ENCODE results near the gene IVD.

IVD gene

DNA sequence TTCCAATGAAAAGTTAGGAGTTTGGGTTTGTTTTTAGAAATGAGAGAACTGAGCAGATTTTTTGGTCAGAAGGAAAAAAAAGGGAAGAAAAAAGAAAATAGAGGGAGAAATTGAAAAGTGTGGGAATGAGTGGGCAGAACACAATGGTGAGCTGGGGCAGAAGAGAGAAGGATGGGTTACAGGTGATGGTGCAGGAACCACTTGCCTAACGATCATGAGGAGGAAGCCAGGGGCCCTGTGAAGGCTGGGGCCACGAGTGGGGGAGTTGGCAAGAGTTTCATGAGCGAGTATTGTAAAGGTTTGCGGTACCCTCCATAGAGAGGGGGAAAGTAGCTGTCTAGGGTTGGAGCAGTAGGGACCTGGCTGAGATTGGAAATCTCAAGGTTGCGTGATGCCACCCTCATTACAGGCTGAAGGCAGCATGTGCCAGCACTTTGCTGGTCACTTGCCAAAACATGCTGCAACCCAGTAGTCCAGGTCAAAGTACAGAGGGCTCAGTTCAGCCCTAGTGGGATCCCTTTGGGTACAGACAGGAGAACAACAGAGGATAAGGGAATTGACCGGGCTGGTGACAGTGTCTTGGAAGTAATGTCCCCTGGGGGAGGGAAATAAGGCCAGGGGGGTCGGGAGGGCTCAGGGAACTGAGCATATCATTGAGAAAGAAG lies 6.6 kb downstream of the IVD start:
- WGBS (ENCODE audit: insufficient coverage), result 94% methylated on average over 7 of the region's 7 CpGs
- DNase-seq, result no peak
- Histone ChIP-seq H3K27me3 (replicated peaks in 2 of 5; ENCODE audit: control insufficient read depth in 4 of 5, insufficient read depth in 5 of 5, low read length in 4 of 5) (no peaks in the 10 kb centered on the region), H3K36me3 (ENCODE audit: control insufficient read depth in 4 of 4, insufficient read depth in 4 of 4, low read length in 3 of 4) (peaks cover 21 to 91% (median 66%) of the 10 kb centered on the region in 4 experiments), H3K4me3 (ENCODE audit: control insufficient read depth in 1 of 7, extremely low read depth in 1 of 7, insufficient read depth in 4 of 7, low read depth in 2 of 7, low read length in 6 of 7) (no peak overlapping the region), H3K27ac (ENCODE audit: insufficient read depth in 1 of 2, low read depth in 1 of 2, low read length in 2 of 2, poor library complexity in 1 of 2, severe bottlenecking in 2 of 2) (no peak overlapping the region), H3K9me3 (ENCODE audit: control extremely low read depth in 1 of 5, control insufficient read depth in 4 of 5, insufficient read depth in 2 of 5, low read depth in 1 of 5, low read length in 4 of 5) (no peaks in the 10 kb centered on the region), H3K4me1 (ENCODE audit: control extremely low read depth in 1 of 4, control insufficient read depth in 4 of 4, insufficient read depth in 4 of 4, low read length in 3 of 4) (peaks cover 1 to 6% (median 5%) of the 10 kb centered on the region in 4 experiments)
- ChIA-PET POLR2A (no interaction called here), CTCF (interaction anchor here (1.0 kb wide), 2 partner anchors 28 to 70 kb away, joined by 3 read pairs; partner anchors contain the start of gene BAHD1)

DNA sequence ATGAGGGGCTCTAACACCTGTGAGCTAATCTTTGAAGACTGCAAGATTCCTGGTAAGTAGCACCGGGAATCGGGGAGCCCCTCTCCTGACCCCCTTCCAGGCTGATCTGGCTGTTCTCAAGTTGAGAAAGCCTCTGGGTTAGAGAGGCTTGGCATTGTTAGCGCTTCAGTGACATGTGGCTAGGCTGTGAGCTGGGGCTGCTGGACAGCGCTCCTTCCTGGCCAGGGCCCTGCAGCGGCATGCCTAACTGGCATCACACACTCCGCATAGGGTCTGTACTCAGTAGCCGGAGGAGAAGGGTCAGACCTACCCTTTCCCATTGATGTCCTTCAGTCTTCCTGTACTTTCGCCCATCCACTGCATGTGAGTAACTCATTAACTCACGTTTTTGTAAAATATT lies 7.4 kb downstream of the IVD start:
- WGBS (ENCODE audit: insufficient coverage), result 96% methylated on average over 6 of the region's 9 CpGs
- H3K27ac ChIP-seq (ENCODE audit: insufficient read depth in 1 of 2, low read depth in 1 of 2, low read length in 2 of 2, poor library complexity in 1 of 2, severe bottlenecking in 2 of 2), result no peak overlapping the region
- no peaks in the 10 kb centered on the region for H3K9me3 ChIP-seq (ENCODE audit: control extremely low read depth in 1 of 5, control insufficient read depth in 4 of 5, insufficient read depth in 2 of 5, low read depth in 1 of 5, low read length in 4 of 5)
- peaks cover 21 to 93% (median 65%) of the 10 kb centered on the region in 4 experiments for H3K36me3 ChIP-seq (ENCODE audit: control insufficient read depth in 4 of 4, insufficient read depth in 4 of 4, low read length in 3 of 4)
- POLR2A ChIA-PET, result no interaction called here
- no peaks in the 10 kb centered on the region for H3K4me1 ChIP-seq (ENCODE audit: control extremely low read depth in 1 of 4, control insufficient read depth in 4 of 4, insufficient read depth in 4 of 4, low read length in 3 of 4)
- no peak overlapping the region for H3K4me3 ChIP-seq (ENCODE audit: control insufficient read depth in 1 of 7, extremely low read depth in 1 of 7, insufficient read depth in 4 of 7, low read depth in 2 of 7, low read length in 6 of 7)
- CTCF ChIA-PET, result interaction anchor here (0.7 to 1.8 kb wide), 6 partner anchors 12 to 109 kb away, joined by 3 to 5 read pairs (median 3); partner anchors contain the start of gene BAHD1
- DNase-seq, result no peak
- H3K27me3 ChIP-seq (replicated peaks in 2 of 5; ENCODE audit: control insufficient read depth in 4 of 5, insufficient read depth in 5 of 5, low read length in 4 of 5), result no peaks in the 10 kb centered on the region

DNA sequence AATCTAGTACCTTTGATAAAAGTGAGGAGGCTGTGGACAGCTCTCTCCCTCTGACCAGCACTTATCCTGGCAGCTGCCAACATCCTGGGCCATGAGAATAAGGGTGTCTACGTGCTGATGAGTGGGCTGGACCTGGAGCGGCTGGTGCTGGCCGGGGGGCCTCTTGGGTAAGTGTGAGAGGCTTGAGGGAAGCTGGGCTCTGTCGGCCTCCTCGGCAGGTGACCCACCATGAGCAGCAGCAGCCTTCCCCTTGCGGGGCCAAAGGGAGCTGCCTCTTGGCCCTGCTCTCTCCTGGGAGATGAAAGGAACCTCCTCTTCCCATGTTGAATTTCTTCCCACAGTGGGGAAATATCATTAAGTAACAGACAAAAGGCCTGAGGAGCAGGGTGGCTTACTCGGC lies 9.2 kb downstream of the IVD start:
- Histone ChIP-seq H3K4me3 (ENCODE audit: control insufficient read depth in 1 of 7, extremely low read depth in 1 of 7, insufficient read depth in 4 of 7, low read depth in 2 of 7, low read length in 6 of 7) (no peak overlapping the region), H3K27ac (ENCODE audit: insufficient read depth in 1 of 2, low read depth in 1 of 2, low read length in 2 of 2, poor library complexity in 1 of 2, severe bottlenecking in 2 of 2) (no peak overlapping the region), H3K9me3 (ENCODE audit: control extremely low read depth in 1 of 5, control insufficient read depth in 4 of 5, insufficient read depth in 2 of 5, low read depth in 1 of 5, low read length in 4 of 5) (no peaks in the 10 kb centered on the region), H3K4me1 (ENCODE audit: control extremely low read depth in 1 of 4, control insufficient read depth in 4 of 4, insufficient read depth in 4 of 4, low read length in 3 of 4) (no peaks in the 10 kb centered on the region), H3K36me3 (ENCODE audit: control insufficient read depth in 4 of 4, insufficient read depth in 4 of 4, low read length in 3 of 4) (peaks cover 21 to 86% (median 59%) of the 10 kb centered on the region in 4 experiments), H3K27me3 (replicated peaks in 2 of 5; ENCODE audit: control insufficient read depth in 4 of 5, insufficient read depth in 5 of 5, low read length in 4 of 5) (no peaks in the 10 kb centered on the region)
- DNase-seq, result no peak
- ChIA-PET CTCF (interaction anchor here (1.0 to 1.7 kb wide), 6 partner anchors 10 to 130 kb away, joined by 3 to 5 read pairs (median 4); no protein-coding TSS in a partner anchor), POLR2A (interaction anchor here (1.1 kb wide), 1 partner anchor 9 kb away, joined by 5 read pairs; the partner anchor contains the start of gene IVD)
- WGBS (ENCODE audit: insufficient coverage), result 100% methylated on average over 7 of the region's 7 CpGs

DNA sequence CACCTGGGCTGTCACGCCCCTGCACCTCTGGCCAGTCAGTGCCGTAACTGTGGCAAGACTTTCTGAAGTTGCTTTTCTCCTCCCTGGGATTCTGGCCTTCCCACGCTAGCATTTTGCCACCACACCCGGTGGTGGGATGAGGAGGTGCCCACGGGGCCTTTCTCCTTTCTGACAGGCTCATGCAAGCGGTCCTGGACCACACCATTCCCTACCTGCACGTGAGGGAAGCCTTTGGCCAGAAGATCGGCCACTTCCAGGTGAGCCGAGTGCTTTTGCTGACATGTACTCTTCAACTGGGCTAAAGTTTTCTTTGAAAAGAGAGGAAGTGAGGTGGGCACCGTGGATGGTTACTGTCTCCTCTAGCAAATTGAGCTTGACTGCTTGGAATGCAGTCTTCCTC lies 9.6 kb downstream of the IVD start:
- H3K36me3 ChIP-seq (ENCODE audit: control insufficient read depth in 4 of 4, insufficient read depth in 4 of 4, low read length in 3 of 4), result peaks cover 21 to 83% (median 58%) of the 10 kb centered on the region in 4 experiments
- no peak overlapping the region for H3K4me3 ChIP-seq (ENCODE audit: control insufficient read depth in 1 of 7, extremely low read depth in 1 of 7, insufficient read depth in 4 of 7, low read depth in 2 of 7, low read length in 6 of 7)
- ChIA-PET POLR2A (no interaction called here), CTCF (interaction anchor here (1.0 to 1.7 kb wide), 2 partner anchors 60 to 130 kb away, joined by 3 to 4 read pairs; no protein-coding TSS in a partner anchor)
- H3K27me3 ChIP-seq (replicated peaks in 2 of 5; ENCODE audit: control insufficient read depth in 4 of 5, insufficient read depth in 5 of 5, low read length in 4 of 5), result no peaks in the 10 kb centered on the region
- WGBS (ENCODE audit: insufficient coverage), result 94% methylated on average over 9 of the region's 10 CpGs
- no peaks in the 10 kb centered on the region for H3K9me3 ChIP-seq (ENCODE audit: control extremely low read depth in 1 of 5, control insufficient read depth in 4 of 5, insufficient read depth in 2 of 5, low read depth in 1 of 5, low read length in 4 of 5)
- H3K4me1 ChIP-seq (ENCODE audit: control extremely low read depth in 1 of 4, control insufficient read depth in 4 of 4, insufficient read depth in 4 of 4, low read length in 3 of 4), result no peaks in the 10 kb centered on the region
- DNase-seq, result no peak
- H3K27ac ChIP-seq (ENCODE audit: insufficient read depth in 1 of 2, low read depth in 1 of 2, low read length in 2 of 2, poor library complexity in 1 of 2, severe bottlenecking in 2 of 2), result no peak overlapping the region

DNA sequence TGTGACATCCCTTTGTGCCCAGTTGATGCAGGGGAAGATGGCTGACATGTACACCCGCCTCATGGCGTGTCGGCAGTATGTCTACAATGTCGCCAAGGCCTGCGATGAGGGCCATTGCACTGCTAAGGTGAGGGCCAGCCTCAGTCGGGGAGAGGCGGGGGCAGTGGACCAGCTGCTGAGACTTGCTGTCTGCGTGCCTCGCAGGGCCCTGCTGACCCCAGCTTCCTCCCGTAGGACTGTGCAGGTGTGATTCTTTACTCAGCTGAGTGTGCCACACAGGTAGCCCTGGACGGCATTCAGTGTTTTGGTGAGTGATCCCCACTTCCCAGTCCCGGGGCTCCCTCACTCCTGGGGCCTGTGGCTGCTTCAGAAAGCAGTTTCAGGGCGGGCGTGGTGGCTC lies 10.5 kb downstream of the IVD start:
- peaks cover 17 to 75% (median 50%) of the 10 kb centered on the region in 4 experiments for H3K36me3 ChIP-seq (ENCODE audit: control insufficient read depth in 4 of 4, insufficient read depth in 4 of 4, low read length in 3 of 4)
- WGBS (ENCODE audit: insufficient coverage), result 96% methylated on average over 12 of the region's 14 CpGs
- no peak for DNase-seq
- H3K9me3 ChIP-seq (ENCODE audit: control extremely low read depth in 1 of 5, control insufficient read depth in 4 of 5, insufficient read depth in 2 of 5, low read depth in 1 of 5, low read length in 4 of 5), result no peaks in the 10 kb centered on the region
- H3K4me1 ChIP-seq (ENCODE audit: control extremely low read depth in 1 of 4, control insufficient read depth in 4 of 4, insufficient read depth in 4 of 4, low read length in 3 of 4), result peaks cover 0 to 1% (median 0%) of the 10 kb centered on the region in 4 experiments
- H3K27me3 ChIP-seq (replicated peaks in 2 of 5; ENCODE audit: control insufficient read depth in 4 of 5, insufficient read depth in 5 of 5, low read length in 4 of 5), result no peaks in the 10 kb centered on the region
- ChIA-PET POLR2A (no interaction called here), CTCF (interaction anchor here (1.1 kb wide), 1 partner anchor 62 kb away, joined by 3 read pairs; no protein-coding TSS in a partner anchor)
- H3K27ac ChIP-seq (ENCODE audit: insufficient read depth in 1 of 2, low read depth in 1 of 2, low read length in 2 of 2, poor library complexity in 1 of 2, severe bottlenecking in 2 of 2), result no peak overlapping the region
- no peak overlapping the region for H3K4me3 ChIP-seq (ENCODE audit: control insufficient read depth in 1 of 7, extremely low read depth in 1 of 7, insufficient read depth in 4 of 7, low read depth in 2 of 7, low read length in 6 of 7)

DNA sequence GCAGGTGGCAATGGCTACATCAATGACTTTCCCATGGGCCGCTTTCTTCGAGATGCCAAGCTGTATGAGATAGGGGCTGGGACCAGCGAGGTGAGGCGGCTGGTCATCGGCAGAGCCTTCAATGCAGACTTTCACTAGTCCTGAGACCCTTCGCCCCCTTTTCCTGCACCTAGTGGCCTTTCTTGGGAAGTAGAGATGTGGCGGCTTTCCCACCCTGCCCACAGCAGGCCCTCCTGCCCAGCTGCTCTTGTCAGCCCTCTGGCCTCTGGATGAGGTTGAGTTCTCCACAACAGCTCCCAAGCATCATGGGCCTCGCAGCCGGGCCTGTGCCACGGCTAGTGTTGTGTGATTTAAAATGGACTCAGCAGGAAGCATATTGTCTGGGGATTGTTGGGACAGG lies 12.5 kb downstream of the IVD start:
- peaks cover 9 to 54% (median 31%) of the 10 kb centered on the region in 4 experiments for H3K36me3 ChIP-seq (ENCODE audit: control insufficient read depth in 4 of 4, insufficient read depth in 4 of 4, low read length in 3 of 4)
- 93% methylated on average over 8 of the region's 10 CpGs for WGBS (ENCODE audit: insufficient coverage)
- H3K9me3 ChIP-seq (ENCODE audit: control extremely low read depth in 1 of 5, control insufficient read depth in 4 of 5, insufficient read depth in 2 of 5, low read depth in 1 of 5, low read length in 4 of 5), result no peaks in the 10 kb centered on the region
- ChIA-PET POLR2A (no interaction called here), CTCF (interaction anchor here (1.0 to 14.7 kb wide), 6 partner anchors 11 to 201 kb away, joined by 3 to 216 read pairs (median 4); partner anchors contain the start of genes CCDC9B and INAFM2)
- H3K27me3 ChIP-seq (replicated peaks in 2 of 5; ENCODE audit: control insufficient read depth in 4 of 5, insufficient read depth in 5 of 5, low read length in 4 of 5), result no peaks in the 10 kb centered on the region
- no peak overlapping the region for H3K4me3 ChIP-seq (ENCODE audit: control insufficient read depth in 1 of 7, extremely low read depth in 1 of 7, insufficient read depth in 4 of 7, low read depth in 2 of 7, low read length in 6 of 7)
- no peak for DNase-seq
- no peak overlapping the region for H3K27ac ChIP-seq (ENCODE audit: insufficient read depth in 1 of 2, low read depth in 1 of 2, low read length in 2 of 2, poor library complexity in 1 of 2, severe bottlenecking in 2 of 2)
- H3K4me1 ChIP-seq (ENCODE audit: control extremely low read depth in 1 of 4, control insufficient read depth in 4 of 4, insufficient read depth in 4 of 4, low read length in 3 of 4), result peaks cover 0 to 10% (median 5%) of the 10 kb centered on the region in 4 experiments

DNA sequence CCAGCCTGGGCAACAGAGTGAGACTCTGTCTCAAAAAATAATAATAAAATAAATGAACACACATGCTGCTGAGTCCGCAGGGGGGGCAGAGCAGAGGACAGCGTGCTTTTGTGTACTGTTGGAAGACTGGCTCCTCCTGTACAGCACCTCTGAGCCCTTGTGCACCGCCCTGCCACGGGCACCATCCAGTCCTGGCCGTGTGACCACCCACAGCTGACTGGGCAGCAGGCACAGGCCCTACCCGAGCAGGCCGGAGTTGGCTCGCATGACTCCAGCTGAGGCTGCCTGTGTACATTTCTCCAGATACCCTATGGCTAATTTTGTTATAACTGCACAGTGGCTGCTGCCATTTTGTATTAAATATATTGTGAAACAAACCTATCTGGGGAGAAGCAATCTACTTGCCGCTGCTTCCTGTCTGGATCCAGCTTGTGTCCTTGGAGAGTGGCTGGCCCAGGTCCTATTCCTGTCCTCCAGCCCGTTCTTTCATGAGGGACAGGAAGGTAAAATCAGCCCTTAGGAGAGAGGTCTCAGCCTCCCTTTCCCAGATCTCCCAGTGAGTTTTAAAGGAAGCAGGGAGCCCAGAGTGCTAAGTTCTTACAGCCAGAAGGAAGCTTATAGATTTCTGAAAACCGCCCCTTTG lies 14.6 kb downstream of the IVD start:
- ChIA-PET POLR2A (no interaction called here), CTCF (interaction anchor here (0.7 to 14.7 kb wide), 8 partner anchors 14 to 111 kb away, joined by 3 to 216 read pairs (median 6); partner anchors contain the start of genes CCDC9B, IVD, KNSTRN and PHGR1)
- H3K27ac ChIP-seq (ENCODE audit: insufficient read depth in 1 of 2, low read depth in 1 of 2, low read length in 2 of 2, poor library complexity in 1 of 2, severe bottlenecking in 2 of 2), result no peak overlapping the region

More for the DNA sequence above, 14.6 kb downstream of the IVD start:
- H3K27me3 ChIP-seq (replicated peaks in 2 of 5; ENCODE audit: control insufficient read depth in 4 of 5, insufficient read depth in 5 of 5, low read length in 4 of 5), result no peaks in the 10 kb centered on the region
- H3K4me1 ChIP-seq (ENCODE audit: control extremely low read depth in 1 of 4, control insufficient read depth in 4 of 4, insufficient read depth in 4 of 4, low read length in 3 of 4), result peaks cover 0 to 10% (median 5%) of the 10 kb centered on the region in 4 experiments
- no peaks in the 10 kb centered on the region for H3K9me3 ChIP-seq (ENCODE audit: control extremely low read depth in 1 of 5, control insufficient read depth in 4 of 5, insufficient read depth in 2 of 5, low read depth in 1 of 5, low read length in 4 of 5)
- DNase-seq, result no peak
- H3K4me3 ChIP-seq (ENCODE audit: control insufficient read depth in 1 of 7, extremely low read depth in 1 of 7, insufficient read depth in 4 of 7, low read depth in 2 of 7, low read length in 6 of 7), result no peak overlapping the region
- H3K36me3 ChIP-seq (ENCODE audit: control insufficient read depth in 4 of 4, insufficient read depth in 4 of 4, low read length in 3 of 4), result peaks cover 6 to 35% (median 21%) of the 10 kb centered on the region in 4 experiments
- 98% methylated on average over 11 of the region's 11 CpGs for WGBS (ENCODE audit: insufficient coverage)

Measured in common myeloid progenitor, CD34-positive (primary cell).